Activated T-helper 17 cell treated with anti-CD3 and anti-CD28 coated beads, Interleukin-2, amount 50 U/mL, for 72 hours (primary cell): ENCODE data around the gene RBM44. TPM values are rescaled to one million over a fixed set of nuclear protein-coding genes. Genes with fewer than 3 reads are reported as not detected.
"Not testable (repeated sequence)": the region's sequence is repeated elsewhere in the genome, so short reads cannot be mapped to it uniquely, and the experiment has no call there.

Source experiments
- ATAC-seq: fragments of 150-1000 bp; cut with Tn5 transposase; replicated peaks from 2 replicates; pipeline ENCODE4 v1.10.0; 2021; ENCODE audit warnings: mild to moderate bottlenecking, moderate library complexity
- H3K27ac Mint-ChIP-seq: one replicate; pipeline ENCODE4 v1.8.0; 2022; ENCODE audit warnings: mixed read lengths
- H3K27me3 Mint-ChIP-seq: one replicate; pipeline ENCODE4 v1.8.0; 2022; ENCODE audit warnings: mixed read lengths
- H3K36me3 Mint-ChIP-seq: one replicate; pipeline ENCODE4 v1.8.0; 2022; ENCODE audit warnings: low read depth, mild to moderate bottlenecking, mixed read lengths
- H3K4me1 Mint-ChIP-seq: one replicate; pipeline ENCODE4 v1.8.0; 2022; ENCODE audit warnings: mixed read lengths
- H3K4me3 Mint-ChIP-seq: one replicate; pipeline ENCODE4 v1.8.0; 2022; ENCODE audit warnings: mild to moderate bottlenecking, mixed read lengths
- H3K9me3 Mint-ChIP-seq: one replicate; pipeline ENCODE4 v1.8.0; 2022; ENCODE audit warnings: mixed read lengths
- total RNA-seq, 2 donors: library from RNA; stranded (reverse); gene quantifications; one replicate each; pipeline ENCODE4 v1.2.3, GENCODE V29; 2022

The RBM44 gene
- total RNA-seq, 2 donors from 2014 or later = 2.1 to 3.9 TPM

DNA sequence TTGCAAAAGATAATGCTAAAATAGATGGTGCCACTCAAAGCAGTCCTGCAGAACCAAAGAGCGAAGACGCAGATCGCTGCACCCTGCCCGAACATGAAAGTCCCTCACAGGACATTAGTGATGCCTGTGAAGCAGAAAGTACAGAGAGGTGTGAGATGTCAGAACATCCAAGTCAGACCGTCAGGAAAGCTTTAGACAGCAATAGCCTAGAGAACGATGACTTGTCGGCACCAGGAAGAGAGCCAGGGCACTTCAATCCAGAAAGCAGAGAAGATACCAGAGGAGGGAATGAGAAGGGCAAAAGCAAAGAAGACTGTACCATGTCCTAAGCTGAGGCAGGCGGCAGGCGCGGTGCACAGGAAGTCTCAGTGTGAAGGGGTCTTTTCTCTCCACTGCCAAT, 34.8 kb upstream of the RBM44 start:
- no peak for ATAC-seq
- peak overlapping the region; percentile 56 for H3K27ac Mint-ChIP-seq
- no peak overlapping the region for H3K4me3 Mint-ChIP-seq
- H3K4me1 Mint-ChIP-seq = peaks cover 14% of the 10 kb centered on the region
- no peaks in the 10 kb centered on the region for H3K27me3 Mint-ChIP-seq
- no peaks in the 10 kb centered on the region for H3K9me3 Mint-ChIP-seq
- H3K36me3 Mint-ChIP-seq = peaks cover 98% of the 10 kb centered on the region

DNA sequence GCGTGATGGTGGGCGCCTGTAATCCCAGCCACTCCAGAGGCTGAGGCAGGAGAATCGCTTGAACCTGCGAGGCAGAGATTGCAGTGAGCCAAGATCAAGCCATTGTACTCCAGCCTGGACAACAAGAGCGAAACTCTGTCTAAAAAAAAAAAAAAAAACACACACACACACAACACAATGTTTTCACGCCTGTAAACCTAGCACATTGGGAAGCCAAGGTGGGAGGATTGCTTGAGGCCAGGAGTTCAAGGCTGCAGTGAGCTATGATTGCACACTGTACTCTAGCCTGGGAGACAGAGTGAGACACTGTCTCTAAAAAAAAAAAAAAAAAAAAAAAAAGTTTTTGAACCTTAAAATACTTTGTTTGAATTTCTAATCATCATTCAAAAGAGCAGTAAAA, 33.5 kb upstream of the RBM44 start:
- ATAC-seq, H3K9me3 Mint-ChIP-seq, H3K27me3 Mint-ChIP-seq, H3K27ac Mint-ChIP-seq, H3K4me3 Mint-ChIP-seq: not testable (repeated sequence)
- Mint-ChIP-seq H3K36me3 (peaks cover 98% of the 10 kb centered on the region), H3K4me1 (peaks cover 12% of the 10 kb centered on the region)

DNA sequence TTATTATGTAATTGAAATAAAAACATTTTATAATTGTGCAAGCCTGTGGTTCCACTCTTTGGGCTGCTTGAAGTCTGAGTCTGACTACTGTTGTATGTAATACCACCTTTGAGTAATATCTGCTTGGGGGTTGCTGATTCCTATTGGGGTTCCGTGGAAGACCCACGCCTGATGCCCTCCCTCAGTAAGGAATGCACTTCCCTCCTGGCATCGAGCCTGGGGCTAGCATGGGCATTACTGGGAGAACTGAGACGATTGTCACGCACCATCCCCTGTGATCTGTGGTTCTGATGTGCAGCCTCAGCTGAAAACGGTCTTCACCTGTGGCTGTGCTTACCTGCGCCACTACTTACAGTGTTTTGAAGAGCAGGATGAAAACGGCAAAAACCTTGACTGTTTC, 32.7 kb upstream of the RBM44 start:
- ATAC-seq = no peak
- H3K27me3 Mint-ChIP-seq = no peaks in the 10 kb centered on the region
- H3K4me3 Mint-ChIP-seq = no peak overlapping the region
- H3K36me3 Mint-ChIP-seq = peaks cover 98% of the 10 kb centered on the region
- H3K4me1 Mint-ChIP-seq = peaks cover 10% of the 10 kb centered on the region
- H3K27ac Mint-ChIP-seq = no peak overlapping the region
- H3K9me3 Mint-ChIP-seq = no peaks in the 10 kb centered on the region

DNA sequence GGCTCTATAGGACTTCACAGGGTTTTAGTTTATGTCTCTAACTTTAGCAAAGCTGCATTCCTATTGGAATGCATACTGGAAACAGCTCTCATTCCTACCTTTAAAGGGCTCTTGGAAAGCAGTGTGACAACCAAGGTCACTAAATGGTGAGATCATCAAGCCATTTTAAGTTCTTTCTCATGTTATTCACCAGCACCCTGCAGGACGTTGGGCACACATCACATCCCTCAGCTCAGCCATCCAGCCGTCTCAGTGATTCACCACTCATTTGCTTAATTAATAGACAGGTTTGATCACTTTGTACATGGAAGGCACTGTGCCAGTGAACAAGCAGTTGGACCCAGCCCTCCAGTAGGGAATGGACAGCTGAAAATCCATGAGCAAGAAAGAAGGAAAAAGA, 32.2 kb upstream of the RBM44 start:
- H3K36me3 Mint-ChIP-seq = peaks cover 98% of the 10 kb centered on the region
- no peaks in the 10 kb centered on the region for H3K9me3 Mint-ChIP-seq
- H3K27me3 Mint-ChIP-seq = no peaks in the 10 kb centered on the region
- no peak for ATAC-seq
- H3K4me3 Mint-ChIP-seq = no peak overlapping the region
- H3K4me1 Mint-ChIP-seq = peaks cover 10% of the 10 kb centered on the region
- H3K27ac Mint-ChIP-seq = peak overlapping the region; percentile 67

DNA sequence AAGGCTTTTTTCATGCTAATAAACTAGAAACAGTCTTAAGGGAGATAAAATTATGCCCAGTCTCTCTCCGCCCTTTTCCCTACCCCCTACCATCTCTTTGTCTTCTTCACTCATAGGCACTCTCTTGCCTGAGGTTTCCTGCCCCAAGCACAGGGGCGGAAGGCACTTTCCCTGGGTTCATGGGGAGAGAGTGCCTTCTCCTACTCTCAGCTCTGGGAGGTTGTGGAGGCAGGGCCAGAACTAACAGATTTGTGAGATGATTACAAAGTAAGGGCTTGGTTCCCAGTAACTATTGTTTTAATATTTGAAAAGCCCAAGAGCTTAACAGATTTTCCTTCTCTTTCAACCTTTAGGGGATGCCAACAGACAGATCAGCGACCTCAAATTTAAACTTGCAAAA, 26.1 kb upstream of the RBM44 start:
- H3K36me3 Mint-ChIP-seq = peaks cover 100% of the 10 kb centered on the region

DNA sequence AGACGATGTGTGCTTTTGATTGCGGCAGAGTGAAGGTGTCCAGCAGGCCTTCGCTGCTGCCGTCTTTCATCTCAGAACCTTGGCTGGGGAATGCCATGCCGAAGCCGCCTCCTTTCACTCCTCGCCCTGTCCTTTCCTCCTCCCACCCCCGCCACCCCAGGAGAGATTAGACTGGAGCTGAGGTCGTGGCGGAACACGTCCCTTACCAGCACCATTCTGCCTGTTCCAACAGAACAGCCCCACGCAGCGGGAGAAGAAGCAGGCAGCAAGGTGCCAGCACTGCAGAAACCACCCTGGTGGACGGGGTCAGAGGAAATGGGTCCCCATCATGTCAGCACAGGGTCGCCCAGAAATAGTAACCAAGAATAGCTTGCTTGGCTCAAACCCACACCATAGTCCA, 24.8 kb upstream of the RBM44 start:
- H3K4me3 Mint-ChIP-seq = no peak overlapping the region
- H3K27me3 Mint-ChIP-seq = no peaks in the 10 kb centered on the region
- H3K27ac Mint-ChIP-seq = peak overlapping the region; percentile 53
- H3K4me1 Mint-ChIP-seq = peaks cover 5% of the 10 kb centered on the region
- ATAC-seq = no peak
- no peaks in the 10 kb centered on the region for H3K9me3 Mint-ChIP-seq
- peaks cover 100% of the 10 kb centered on the region for H3K36me3 Mint-ChIP-seq

More for the DNA sequence above, 26.1 kb upstream of the RBM44 start:
- no peaks in the 10 kb centered on the region for H3K9me3 Mint-ChIP-seq
- no peak for ATAC-seq
- H3K27ac Mint-ChIP-seq = peak overlapping the region; percentile 85
- no peaks in the 10 kb centered on the region for H3K27me3 Mint-ChIP-seq
- H3K4me3 Mint-ChIP-seq = no peak overlapping the region
- peaks cover 5% of the 10 kb centered on the region for H3K4me1 Mint-ChIP-seq

DNA sequence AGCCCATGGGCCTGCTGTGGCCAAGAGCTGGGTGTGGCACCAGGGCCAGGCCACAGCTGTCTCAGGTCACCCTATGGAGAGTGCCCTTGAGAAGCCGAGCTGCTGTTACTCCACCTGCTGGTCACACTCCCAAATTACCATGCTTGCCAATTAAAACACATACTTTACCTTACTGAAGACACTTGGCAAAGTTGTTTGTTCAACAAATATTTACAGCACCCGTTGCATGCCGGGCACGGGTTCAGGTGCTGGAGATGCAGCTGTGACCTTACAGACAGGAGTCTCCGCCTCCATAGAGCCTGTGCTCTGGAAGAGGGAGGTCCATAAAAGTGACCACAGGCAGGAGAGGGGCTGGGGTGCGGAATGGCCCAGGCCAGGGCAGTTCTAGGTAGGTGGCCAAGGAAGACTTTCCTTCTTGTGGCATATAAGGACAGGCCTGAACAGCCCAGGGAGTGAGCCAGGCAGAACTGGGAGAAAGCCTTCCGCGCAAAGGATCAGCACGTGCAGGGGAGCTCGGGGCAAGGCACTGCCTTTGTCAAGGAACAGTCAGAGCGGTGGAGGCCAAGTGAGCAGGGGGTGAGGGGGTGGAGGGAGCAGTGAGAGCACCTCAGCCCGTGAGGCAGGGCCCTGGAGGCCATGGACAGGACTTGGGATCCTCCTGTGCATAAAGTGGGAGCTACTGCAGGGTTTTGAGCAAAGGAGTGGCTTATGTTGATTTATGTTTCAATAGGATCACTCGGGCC, 23.6 kb upstream of the RBM44 start:
- peak; percentile 79 for ATAC-seq
- Mint-ChIP-seq H3K4me3 (no peak overlapping the region), H3K27ac (peak overlapping the region; percentile 89), H3K36me3 (peaks cover 100% of the 10 kb centered on the region), H3K4me1 (peaks cover 5% of the 10 kb centered on the region), H3K9me3 (no peaks in the 10 kb centered on the region), H3K27me3 (no peaks in the 10 kb centered on the region)

DNA sequence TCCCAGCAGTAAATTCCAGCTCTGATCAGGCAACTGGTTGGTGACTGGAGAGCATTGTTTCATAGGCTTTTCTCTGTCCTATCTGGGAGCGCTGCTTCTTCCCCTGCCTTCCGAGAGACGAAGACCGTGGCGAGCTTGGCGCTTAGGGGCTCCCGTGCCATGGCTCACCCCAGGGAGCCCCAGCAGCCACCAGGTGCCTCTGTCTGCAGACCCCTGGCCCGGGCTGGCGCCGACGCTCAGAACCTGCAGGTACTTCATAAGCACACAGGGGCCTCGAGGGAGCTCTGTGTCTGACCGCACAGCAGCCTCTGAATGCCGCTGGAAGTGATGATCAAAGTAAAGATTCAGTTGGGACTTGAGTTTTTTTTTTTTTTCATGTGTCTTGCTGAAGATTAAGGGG, 19.1 kb upstream of the RBM44 start:
- no peak for ATAC-seq
- Mint-ChIP-seq H3K36me3 (peaks cover 95% of the 10 kb centered on the region), H3K27ac (no peak overlapping the region), H3K4me1 (peaks cover 5% of the 10 kb centered on the region), H3K27me3 (no peaks in the 10 kb centered on the region), H3K4me3 (no peak overlapping the region), H3K9me3 (no peaks in the 10 kb centered on the region)

DNA sequence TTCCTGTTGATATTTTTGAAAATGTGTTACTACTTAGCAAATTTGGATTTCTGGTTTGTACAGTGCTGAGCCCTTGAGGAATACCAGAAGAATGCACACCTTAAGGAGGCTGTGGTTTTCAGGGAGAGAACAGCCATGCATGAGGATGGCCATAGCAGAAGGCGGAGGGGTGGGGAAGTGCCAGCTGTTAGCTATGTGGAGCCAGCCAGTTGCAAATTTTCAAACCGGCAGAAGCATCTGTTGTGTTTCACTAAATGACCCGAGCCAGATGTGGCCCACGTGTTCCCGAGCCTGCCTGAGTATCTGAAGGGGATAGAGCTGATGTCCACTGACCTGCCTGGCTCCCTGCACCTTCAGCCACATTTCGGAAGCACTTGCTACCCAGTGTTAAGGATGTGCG, 16.4 kb upstream of the RBM44 start:
- peak overlapping the region; percentile 58 for H3K27ac Mint-ChIP-seq
- no peaks in the 10 kb centered on the region for H3K27me3 Mint-ChIP-seq
- H3K4me3 Mint-ChIP-seq = no peak overlapping the region
- no peaks in the 10 kb centered on the region for H3K9me3 Mint-ChIP-seq
- H3K36me3 Mint-ChIP-seq = peaks cover 93% of the 10 kb centered on the region
- ATAC-seq = no peak
- H3K4me1 Mint-ChIP-seq = no peaks in the 10 kb centered on the region

DNA sequence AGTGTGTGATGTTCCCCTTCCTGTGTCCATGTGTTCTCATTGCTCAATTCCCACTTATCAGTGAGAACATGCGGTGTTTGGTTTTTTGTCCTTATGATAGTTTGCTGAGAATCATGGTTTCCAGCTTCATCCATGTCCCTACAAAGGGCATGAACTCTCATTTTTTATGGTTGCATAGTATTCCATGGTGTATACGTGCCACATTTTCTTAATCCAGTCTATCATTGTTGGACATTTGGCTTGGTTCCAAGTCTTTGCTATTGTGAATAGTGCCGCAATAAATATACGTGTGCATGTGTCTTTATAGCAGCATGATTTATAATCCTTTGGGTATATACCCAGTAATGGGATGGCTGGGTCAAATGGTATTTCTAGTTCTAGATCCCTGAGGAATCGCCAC, 14.9 kb upstream of the RBM44 start:
- H3K9me3 Mint-ChIP-seq, H3K27ac Mint-ChIP-seq, H3K4me1 Mint-ChIP-seq, ATAC-seq, H3K27me3 Mint-ChIP-seq, H3K4me3 Mint-ChIP-seq: not testable (repeated sequence)
- peaks cover 86% of the 10 kb centered on the region for H3K36me3 Mint-ChIP-seq

DNA sequence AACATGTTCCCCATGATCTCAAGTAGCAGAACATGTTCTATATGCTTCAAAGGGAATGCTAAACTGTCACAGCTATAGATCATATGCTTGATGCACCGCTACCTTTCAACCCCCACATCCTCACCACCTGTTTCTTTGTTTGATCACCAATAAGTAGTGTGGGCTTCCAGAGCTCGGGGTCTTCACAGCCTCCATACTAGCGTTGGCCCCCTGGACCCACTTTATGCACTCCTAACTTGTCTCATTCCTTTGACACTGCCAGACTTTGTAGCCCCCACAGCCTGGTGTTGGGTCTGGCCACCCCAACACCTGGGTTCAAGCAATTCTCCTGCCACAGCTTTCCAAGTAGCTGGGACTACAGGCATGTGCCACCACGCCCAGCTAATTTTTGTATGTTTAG, 11.6 kb upstream of the RBM44 start:
- Mint-ChIP-seq H3K4me3 (no peak overlapping the region), H3K4me1 (peaks cover 10% of the 10 kb centered on the region), H3K9me3 (no peaks in the 10 kb centered on the region), H3K27ac (no peak overlapping the region), H3K36me3 (peaks cover 53% of the 10 kb centered on the region), H3K27me3 (no peaks in the 10 kb centered on the region)
- no peak for ATAC-seq

DNA sequence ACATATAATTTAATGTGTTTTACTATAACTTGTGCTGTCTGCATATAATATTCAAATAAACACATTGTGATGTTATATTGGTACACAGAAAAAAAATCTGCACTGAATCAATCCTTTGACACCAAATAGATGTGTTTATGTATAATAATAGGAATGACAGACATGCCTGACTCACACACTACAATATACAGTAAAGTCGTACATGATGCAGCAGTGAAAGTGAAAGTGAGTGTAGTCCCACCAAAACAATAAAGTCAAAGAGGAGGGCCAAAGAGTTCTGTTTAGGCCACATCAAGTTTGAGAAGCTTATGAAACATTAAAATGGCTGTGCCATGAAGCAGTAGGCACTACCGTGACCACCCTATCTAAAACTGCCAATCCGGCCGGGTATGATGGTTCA, 8.2 kb upstream of the RBM44 start:
- peaks cover 10% of the 10 kb centered on the region for H3K4me1 Mint-ChIP-seq
- H3K36me3 Mint-ChIP-seq = peaks cover 25% of the 10 kb centered on the region
- H3K27me3 Mint-ChIP-seq = no peaks in the 10 kb centered on the region
- H3K9me3 Mint-ChIP-seq = no peaks in the 10 kb centered on the region
- no peak overlapping the region for H3K4me3 Mint-ChIP-seq
- H3K27ac Mint-ChIP-seq = peak overlapping the region; percentile 18
- peak; percentile 52 for ATAC-seq

DNA sequence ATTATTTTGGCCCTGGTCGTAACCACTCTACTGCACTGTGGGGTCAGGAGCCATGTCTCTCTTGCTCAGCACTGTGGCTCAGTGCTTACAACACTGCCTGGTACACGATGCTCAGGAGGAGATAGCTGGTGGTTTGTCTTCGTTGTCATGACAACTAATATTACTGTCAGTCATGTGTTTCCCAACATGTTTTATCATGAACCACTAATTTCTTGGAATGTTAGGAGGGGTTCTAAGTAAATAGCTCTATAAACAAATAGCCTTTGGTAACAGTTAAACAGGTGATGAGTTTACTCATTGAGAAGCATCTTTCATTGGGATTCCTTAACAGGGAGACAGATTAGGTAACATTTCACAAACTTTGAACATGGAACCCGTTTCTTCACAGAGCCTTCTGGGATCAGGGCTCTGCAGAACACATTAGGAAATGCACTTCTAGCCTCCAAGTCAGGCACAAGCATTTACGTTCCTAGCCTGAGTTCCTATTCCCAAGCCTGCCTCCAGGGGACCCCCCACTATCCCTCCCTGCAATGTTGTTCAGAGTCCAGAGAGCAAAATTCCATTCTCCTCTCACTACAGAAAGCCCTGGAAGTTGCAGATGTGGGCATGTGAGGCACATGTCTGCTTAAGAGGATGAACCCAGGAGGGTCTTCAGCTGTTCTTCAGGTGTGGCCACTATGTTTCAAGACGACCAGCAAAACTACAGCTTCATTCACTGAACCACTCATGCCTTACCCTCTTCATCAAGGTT, 6.4 kb upstream of the RBM44 start:
- Mint-ChIP-seq H3K36me3 (peaks cover 8% of the 10 kb centered on the region), H3K27ac (peak overlapping the region; percentile 63), H3K4me3 (no peak overlapping the region), H3K9me3 (no peaks in the 10 kb centered on the region), H3K4me1 (peaks cover 10% of the 10 kb centered on the region), H3K27me3 (no peaks in the 10 kb centered on the region)
- ATAC-seq = no peak

DNA sequence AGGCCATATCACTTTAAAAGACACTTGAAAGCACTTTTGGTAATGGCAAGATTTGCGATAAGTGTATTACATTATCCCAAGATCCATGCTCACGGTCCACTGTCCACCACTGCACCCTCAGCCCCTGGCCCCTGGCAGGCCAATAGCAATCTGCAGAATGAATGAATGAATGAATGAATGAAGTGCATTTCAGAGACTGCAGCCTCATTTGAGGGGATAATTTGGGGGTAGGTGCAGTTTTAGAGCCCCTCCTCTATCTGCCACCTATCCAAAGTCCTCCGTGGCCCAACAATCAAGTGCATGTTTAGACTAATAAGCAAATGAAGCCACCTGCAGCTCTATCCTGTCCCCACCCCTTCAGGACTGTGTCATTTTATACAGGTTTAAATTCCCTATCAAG, 1.3 kb upstream of the RBM44 start:
- Mint-ChIP-seq H3K4me1 (no peaks in the 10 kb centered on the region), H3K36me3 (no peaks in the 10 kb centered on the region), H3K9me3 (no peaks in the 10 kb centered on the region), H3K4me3 (no peak overlapping the region), H3K27me3 (no peaks in the 10 kb centered on the region), H3K27ac (no peak overlapping the region)
- no peak for ATAC-seq

DNA sequence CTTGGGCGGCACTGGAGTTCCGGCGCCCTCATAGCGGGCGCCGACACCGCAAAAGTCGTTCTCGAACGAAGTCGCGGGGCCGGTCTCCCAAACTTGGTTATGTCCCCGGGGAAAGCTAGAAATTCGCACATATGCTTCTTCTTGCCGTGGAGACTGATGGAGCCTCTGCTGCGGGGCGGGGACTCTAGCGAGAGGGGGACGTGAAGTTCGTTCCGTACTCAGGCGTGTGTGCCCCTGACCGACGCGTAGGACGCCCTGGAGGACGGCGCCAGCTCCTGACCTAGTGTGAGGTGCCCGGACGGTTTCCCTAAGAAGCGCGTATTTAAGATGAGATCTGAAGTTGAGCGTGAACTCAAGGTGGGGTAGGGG, 465 bp downstream of the RBM44 start:
- no peak overlapping the region for H3K4me3 Mint-ChIP-seq
- no peaks in the 10 kb centered on the region for H3K27me3 Mint-ChIP-seq

More for the DNA sequence above, 465 bp downstream of the RBM44 start:
- Mint-ChIP-seq H3K4me1 (no peaks in the 10 kb centered on the region), H3K27ac (no peak overlapping the region), H3K36me3 (no peaks in the 10 kb centered on the region), H3K9me3 (no peaks in the 10 kb centered on the region)
- no peak for ATAC-seq
